ENCODE measurements around the gene CROCC. TPM values are rescaled to one million over a fixed set of nuclear protein-coding genes. Genes with fewer than 3 reads are reported as not detected.
A peak's percentile ranks its signal among the peaks of the same experiment; 100 is the strongest.

The CROCC gene
- total RNA-seq, 1 donor from 2014 or later: 31.9 TPM

- H3K27ac ChIP-seq: no peak overlapping the region
- H3K4me1 ChIP-seq: peaks cover 28% of the 10 kb centered on the region
- intact Hi-C loops (cut with DNase I): no loop called here
- TF ChIP-seq POLR2AphosphoS5 (IDR thresholded peaks at IDR 0.05; ENCODE audit: insufficient read depth in 1 of 2, low read depth in 1 of 2) (no peak), POLR2A (IDR thresholded peaks at IDR 0.05) (no peak), CTCF (IDR thresholded peaks at IDR 0.05) (no peak)
- DNase-seq (ENCODE audit: extremely low spot score in 2 of 2): no peak
- H3K4me3 ChIP-seq: no peak overlapping the region
- no peaks in the 10 kb centered on the region for H3K9me3 ChIP-seq
- H3K36me3 ChIP-seq: peaks cover 0 to 5% of the 10 kb centered on the region in 2 donors
- no peaks in the 10 kb centered on the region for H3K27me3 ChIP-seq
Measured at GRCh38 chr1:17009706-17010105, 88.0 kb downstream of the CROCC start.

- H3K36me3 ChIP-seq: no peaks in the 10 kb centered on the region
- intact Hi-C loops (cut with DNase I): no loop called here
- H3K4me3 ChIP-seq: peak overlapping the region; percentile 78 to 79
- H3K27me3 ChIP-seq: no peaks in the 10 kb centered on the region
- no peaks in the 10 kb centered on the region for H3K9me3 ChIP-seq
- TF ChIP-seq CTCF (IDR thresholded peaks at IDR 0.05) (no peak), POLR2A (IDR thresholded peaks at IDR 0.05) (no peak)
- DNase-seq (ENCODE audit: extremely low spot score in 2 of 2): no peak
- peak overlapping the region; percentile 44 for H3K27ac ChIP-seq
- peaks cover 28% of the 10 kb centered on the region for H3K4me1 ChIP-seq
Measured at GRCh38 chr1:17011092-17011438, 89.3 kb downstream of the CROCC start.

- peak in 1 of 2 donors; percentile 16 for TF ChIP-seq POLR2A (IDR thresholded peaks at IDR 0.05)
- TF ChIP-seq POLR2AphosphoS5 (IDR thresholded peaks at IDR 0.05; ENCODE audit: insufficient read depth in 1 of 2, low read depth in 1 of 2): peak in 1 of 2 donors; percentile 33
- no peak for TF ChIP-seq CTCF (IDR thresholded peaks at IDR 0.05)
- no peaks in the 10 kb centered on the region for H3K36me3 ChIP-seq
- H3K4me3 ChIP-seq: peak within 1 kb of the TSS; percentile 78 to 79
- no peaks in the 10 kb centered on the region for H3K27me3 ChIP-seq
- peak within 1 kb of the TSS; percentile 44 for H3K27ac ChIP-seq
- DNase-seq (ENCODE audit: extremely low spot score in 2 of 2): no peak
- intact Hi-C loops (cut with DNase I): no loop called here
- H3K4me1 ChIP-seq: peaks cover 28% of the 10 kb centered on the region
- no peaks in the 10 kb centered on the region for H3K9me3 ChIP-seq
Measured at GRCh38 chr1:17011439-17012307, 89.9 kb downstream of the CROCC start, which contains the start of gene ATP13A2. Gene ATP13A2 (minus strand): TSS chr1:17011928. CDS start chr1:17011738, 190 bp downstream.

GRCh38 chr1:17012775-17013490 is 91.2 kb downstream of the CROCC start:
- H3K9me3 ChIP-seq: no peaks in the 10 kb centered on the region
- no peak overlapping the region for H3K4me3 ChIP-seq
- no peaks in the 10 kb centered on the region for H3K27me3 ChIP-seq
- H3K27ac ChIP-seq: no peak overlapping the region
- H3K4me1 ChIP-seq: peaks cover 28% of the 10 kb centered on the region
- peaks cover 0 to 6% of the 10 kb centered on the region in 2 donors for H3K36me3 ChIP-seq
- TF ChIP-seq CTCF (IDR thresholded peaks at IDR 0.05): no peak
- no peak for DNase-seq (ENCODE audit: extremely low spot score in 2 of 2)
- intact Hi-C loops (cut with DNase I): no loop called here
